Kasumi-1 (cell line): ENCODE measurements around the gene DGKB.
A peak's percentile ranks its signal among the peaks of the same experiment; 100 is the strongest.

Experiments
- DNase-seq, 2 experiments: peaks; one replicate each; lab custom pipeline; 2025; lab: John Stamatoyannopoulos, UW

Gene DGKB

GRCh38 chr7:14381936-14382335 is 520.6 kb downstream of the DGKB start:
- DNase-seq: no peak

GRCh38 chr7:14381306-14381705 is 521.2 kb downstream of the DGKB start:
- DNase-seq: no peak

- DNase-seq: no peak
Measured at GRCh38 chr7:14380881-14381280, 521.7 kb downstream of the DGKB start.

GRCh38 chr7:14377646-14378266 is 524.8 kb downstream of the DGKB start:
- no peak for DNase-seq

GRCh38 chr7:14376711-14377110 is 525.8 kb downstream of the DGKB start:
- no peak for DNase-seq

GRCh38 chr7:14375998-14376397 is 526.6 kb downstream of the DGKB start:
- DNase-seq: no peak

- DNase-seq: no peak
Measured at GRCh38 chr7:14374336-14374735, 528.2 kb downstream of the DGKB start.

- DNase-seq: no peak
Measured at GRCh38 chr7:14368285-14368684, 534.3 kb downstream of the DGKB start.

- no peak for DNase-seq
Measured at GRCh38 chr7:14351167-14351566, 551.4 kb downstream of the DGKB start.

GRCh38 chr7:14341200-14341775 is 561.3 kb downstream of the DGKB start:
- DNase-seq: no peak

GRCh38 chr7:14340393-14341074 is 562.0 kb downstream of the DGKB start:
- no peak for DNase-seq

- no peak for DNase-seq
Measured at GRCh38 chr7:14339861-14340260, 562.7 kb downstream of the DGKB start.

GRCh38 chr7:14336256-14336655 is 566.3 kb downstream of the DGKB start:
- no peak for DNase-seq

- no peak for DNase-seq
Measured at GRCh38 chr7:14332155-14332554, 570.4 kb downstream of the DGKB start.

- no peak for DNase-seq
Measured at GRCh38 chr7:14324767-14325166, 577.8 kb downstream of the DGKB start.

- DNase-seq: no peak
Measured at GRCh38 chr7:14322724-14323123, 579.8 kb downstream of the DGKB start.

- DNase-seq: no peak
Measured at GRCh38 chr7:14321947-14322346, 580.6 kb downstream of the DGKB start.

GRCh38 chr7:14309432-14309831 is 593.1 kb downstream of the DGKB start:
- DNase-seq: peak in 1 of 2 experiments; percentile 0

- no peak for DNase-seq
Measured at GRCh38 chr7:14305233-14305866, 597.2 kb downstream of the DGKB start.

- no peak for DNase-seq
Measured at GRCh38 chr7:14303536-14303935, 599.0 kb downstream of the DGKB start.

GRCh38 chr7:14294637-14295036 is 607.9 kb downstream of the DGKB start:
- no peak for DNase-seq

- DNase-seq: no peak
Measured at GRCh38 chr7:14293434-14293833, 609.1 kb downstream of the DGKB start.

- no peak for DNase-seq
Measured at GRCh38 chr7:14292737-14293136, 609.8 kb downstream of the DGKB start.
